Epidermal melanocyte (primary cell): ENCODE measurements around the gene FAM163B.
"Not testable (repeated sequence)": the region's sequence is repeated elsewhere in the genome, so short reads cannot be mapped to it uniquely, and the experiment has no call there.

ENCODE experiments used
- DNase-seq: peaks from one replicate; pipeline ENCODE4 v3.0.0; 2011; ENCODE audit warnings: low spot score; ENCODE audit not compliant: insufficient read length

The FAM163B gene

GRCh38 chr9:133640160-133640559 lies 31.0 kb upstream of the FAM163B start:
- DNase-seq: no peak

- DNase-seq: no peak
Measured at GRCh38 chr9:133639613-133640012, 30.4 kb upstream of the FAM163B start.

GRCh38 chr9:133638711-133639110 lies 29.5 kb upstream of the FAM163B start:
- DNase-seq: no peak

- no peak for DNase-seq
Measured at GRCh38 chr9:133638076-133638475, 28.9 kb upstream of the FAM163B start.

GRCh38 chr9:133637451-133638055 lies 28.4 kb upstream of the FAM163B start:
- DNase-seq: no peak

- DNase-seq: no peak
Measured at GRCh38 chr9:133636902-133637301, 27.7 kb upstream of the FAM163B start.

GRCh38 chr9:133635533-133636531 lies 26.6 kb upstream of the FAM163B start, which contains the start of gene DBH:
Gene DBH, plus strand, starts transcription at chr9:133636363. Its CDS starts 9 bp downstream, at chr9:133636372.
- DNase-seq: no peak

GRCh38 chr9:133635098-133635497 lies 25.9 kb upstream of the FAM163B start:
- DNase-seq: no peak

- DNase-seq: no peak
Measured at GRCh38 chr9:133634081-133634691, 25.0 kb upstream of the FAM163B start.

GRCh38 chr9:133633681-133634080 lies 24.5 kb upstream of the FAM163B start:
- DNase-seq: no peak

GRCh38 chr9:133632806-133633680 lies 23.9 kb upstream of the FAM163B start:
- DNase-seq: no peak

GRCh38 chr9:133631111-133631510 lies 21.9 kb upstream of the FAM163B start:
- DNase-seq: no peak

- DNase-seq: no peak
Measured at GRCh38 chr9:133629221-133630110, 20.3 kb upstream of the FAM163B start.

- no peak for DNase-seq
Measured at GRCh38 chr9:133628766-133629165, 19.6 kb upstream of the FAM163B start.

- DNase-seq: no peak
Measured at GRCh38 chr9:133627341-133627740, 18.2 kb upstream of the FAM163B start.

GRCh38 chr9:133626008-133626407 lies 16.8 kb upstream of the FAM163B start:
- not testable (repeated sequence) for DNase-seq

- DNase-seq: no peak
Measured at GRCh38 chr9:133622555-133622954, 13.4 kb upstream of the FAM163B start.

- no peak for DNase-seq
Measured at GRCh38 chr9:133621725-133622267, 12.6 kb upstream of the FAM163B start.

GRCh38 chr9:133619791-133620190 lies 10.6 kb upstream of the FAM163B start:
- DNase-seq: no peak

- DNase-seq: no peak
Measured at GRCh38 chr9:133618726-133619125, 9.5 kb upstream of the FAM163B start.
